ENCODE data around the gene ARID5B.
A peak's percentile ranks its signal among the peaks of the same experiment; 100 is the strongest.
"Not testable (repeated sequence)": the region's sequence is repeated elsewhere in the genome, so short reads cannot be mapped to it uniquely, and the experiment has no call there.

ARID5B gene

DNA sequence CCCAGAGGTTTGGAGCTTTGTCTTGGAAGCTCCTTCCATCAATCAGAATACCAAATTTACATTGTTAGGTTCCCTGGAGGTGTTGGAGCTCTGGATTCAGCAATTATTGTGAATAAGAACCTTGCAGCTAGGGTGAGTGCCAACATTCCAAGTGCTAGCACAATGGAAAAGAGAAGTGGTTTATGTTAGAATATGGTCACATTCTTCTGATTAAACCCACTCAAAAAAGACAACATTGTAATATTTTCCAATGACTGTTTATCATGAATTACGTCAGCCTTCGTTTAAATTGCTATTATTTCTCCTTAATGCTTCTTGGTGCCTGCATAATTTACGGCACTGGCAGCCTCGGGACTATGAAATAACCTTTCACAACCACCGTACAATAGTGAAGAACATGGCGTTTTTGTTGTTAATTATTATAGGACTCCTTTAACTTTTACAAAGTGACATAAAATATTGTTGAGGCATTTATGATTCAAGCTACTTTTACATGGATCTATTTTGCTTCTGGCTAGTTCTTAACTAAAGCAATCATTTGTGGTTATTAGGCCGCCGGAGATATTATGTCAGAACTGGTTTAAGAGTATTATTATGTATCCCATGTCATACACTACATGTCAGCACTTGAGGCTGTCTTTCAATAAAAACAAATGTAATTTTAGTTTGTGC, 117.7 kb downstream of the ARID5B start:
- no peak for DNase-seq

- DNase-seq = no peak
Measured at GRCh38 chr10:62019685-62020359, 118.3 kb downstream of the ARID5B start.

GRCh38 chr10:62021128-62021665, 119.7 kb downstream of the ARID5B start:
- no peak for DNase-seq

GRCh38 chr10:62021978-62022802, 120.7 kb downstream of the ARID5B start:
- no peak for DNase-seq

DNA sequence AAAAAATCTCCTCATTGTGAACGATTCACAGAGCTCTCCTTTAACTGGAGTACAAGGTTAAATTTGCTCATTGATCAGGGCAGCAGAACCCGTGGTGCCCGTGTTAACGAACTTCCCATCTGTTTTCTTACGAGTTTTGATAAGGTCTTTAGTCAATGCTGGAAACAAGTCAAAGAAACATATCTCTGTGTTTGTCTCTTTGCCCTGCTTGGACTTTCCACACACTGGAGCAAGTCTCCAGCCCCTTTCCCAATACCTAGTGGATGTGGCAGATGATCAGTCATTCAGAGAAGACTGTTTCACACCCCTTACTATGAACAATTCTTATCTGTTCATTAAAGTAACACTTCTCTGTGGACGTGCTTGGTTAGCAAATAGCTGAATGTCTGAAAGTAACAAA, 121.3 kb downstream of the ARID5B start:
- no peak for DNase-seq

DNA sequence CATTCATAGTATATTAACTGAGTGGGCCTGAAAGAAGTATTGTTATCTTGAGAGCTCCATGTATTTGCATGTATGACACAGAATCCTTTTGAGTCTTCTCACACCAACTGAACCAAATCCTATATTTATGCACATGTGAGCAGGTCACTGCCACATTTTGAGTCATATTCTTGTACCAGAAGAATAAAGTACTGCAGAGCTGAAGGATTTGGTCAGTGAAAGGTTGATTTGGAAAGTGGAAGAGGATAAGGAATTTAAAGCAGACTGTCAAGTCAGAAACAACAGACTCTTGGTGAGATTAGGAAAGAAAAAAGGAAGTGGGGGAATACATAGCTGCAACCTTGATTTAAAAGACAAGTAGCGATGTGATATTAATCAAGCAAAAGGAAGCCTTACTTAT, 121.8 kb downstream of the ARID5B start:
- no peak for DNase-seq

- no peak for DNase-seq
Measured at GRCh38 chr10:62024026-62024701, 122.7 kb downstream of the ARID5B start.

- no peak for DNase-seq
Measured at GRCh38 chr10:62025134-62025794, 123.8 kb downstream of the ARID5B start.

DNA sequence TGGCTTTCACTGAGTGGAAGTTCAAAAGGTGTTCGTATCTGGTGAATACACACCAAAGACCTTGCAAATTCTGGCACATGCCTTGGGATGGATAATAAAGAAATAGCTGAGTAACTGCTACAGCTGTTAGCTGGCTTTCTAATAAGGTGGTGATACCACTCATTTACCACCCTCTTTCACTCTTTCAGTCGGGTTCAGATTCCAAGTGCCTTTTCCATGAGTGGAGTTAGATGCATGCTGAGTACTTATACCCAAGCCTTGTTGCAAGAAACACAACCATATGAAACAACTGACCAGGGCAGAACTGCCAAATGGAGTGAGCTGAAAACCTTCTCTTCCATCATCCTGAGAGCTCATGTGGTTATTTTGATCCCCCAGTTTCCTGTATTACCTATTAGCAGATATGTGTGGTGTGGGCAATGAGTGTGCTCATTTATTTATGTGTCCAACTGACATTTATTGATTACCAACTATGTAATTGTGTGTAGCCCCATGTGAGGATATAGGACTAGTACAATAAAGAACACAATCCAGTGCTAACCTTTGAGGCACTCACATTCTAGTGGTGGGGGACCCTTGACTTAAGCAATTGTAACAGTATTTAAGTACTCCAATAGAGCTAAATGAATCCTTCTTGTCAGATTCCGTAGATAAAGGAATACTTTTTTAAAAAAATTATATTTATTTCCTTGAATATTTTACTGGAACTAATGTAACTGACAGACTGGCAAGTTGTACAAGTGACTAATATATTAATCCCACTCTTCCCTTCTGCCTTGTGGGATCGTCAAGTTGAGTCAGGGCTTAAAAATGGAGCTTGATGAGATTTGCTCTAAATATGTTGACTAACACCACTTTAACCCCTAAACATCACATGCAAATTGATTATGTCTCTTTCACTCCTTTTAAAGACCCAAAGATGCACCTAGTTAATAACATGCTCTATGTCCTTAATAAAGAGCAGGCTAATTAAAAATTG, 124.7 kb downstream of the ARID5B start:
- DNase-seq = no peak

DNA sequence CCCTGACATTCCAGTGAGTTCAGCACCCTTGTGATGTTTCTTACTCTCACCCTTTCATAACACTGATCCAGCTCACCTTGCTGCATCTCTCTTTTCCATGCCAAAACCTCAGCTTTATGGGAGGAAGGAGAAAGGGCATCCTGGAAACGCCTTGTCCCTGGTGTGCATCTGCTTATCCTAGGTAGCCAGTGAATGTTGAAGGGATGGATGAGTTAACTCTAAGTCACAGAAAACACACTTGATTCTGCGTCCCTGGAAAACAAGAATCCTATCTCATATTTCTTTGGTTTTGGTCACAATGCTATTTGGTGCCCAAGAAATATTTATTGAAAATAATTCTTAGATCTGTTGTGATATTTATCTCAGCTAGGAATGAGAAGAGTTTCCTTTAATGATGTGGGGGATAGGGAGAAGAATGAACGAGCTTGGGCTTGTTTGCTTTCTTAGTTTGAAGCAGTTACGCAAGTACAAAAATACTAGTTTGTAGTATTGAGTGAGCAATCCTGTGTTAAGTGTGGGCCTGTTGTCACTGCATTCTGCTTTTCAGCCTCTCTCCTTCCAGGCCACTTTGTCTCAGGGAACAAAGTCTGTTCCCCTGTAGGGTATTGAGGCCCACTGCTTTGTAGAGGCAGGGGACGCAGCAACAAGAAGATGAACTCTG, 126.5 kb downstream of the ARID5B start:
- no peak for DNase-seq

- DNase-seq = not testable (repeated sequence)
Measured at GRCh38 chr10:62028502-62028842, 127.0 kb downstream of the ARID5B start.

- DNase-seq = no peak
Measured at GRCh38 chr10:62029401-62029800, 127.9 kb downstream of the ARID5B start.

GRCh38 chr10:62031507-62031906, 130.0 kb downstream of the ARID5B start:
- DNase-seq = no peak

DNA sequence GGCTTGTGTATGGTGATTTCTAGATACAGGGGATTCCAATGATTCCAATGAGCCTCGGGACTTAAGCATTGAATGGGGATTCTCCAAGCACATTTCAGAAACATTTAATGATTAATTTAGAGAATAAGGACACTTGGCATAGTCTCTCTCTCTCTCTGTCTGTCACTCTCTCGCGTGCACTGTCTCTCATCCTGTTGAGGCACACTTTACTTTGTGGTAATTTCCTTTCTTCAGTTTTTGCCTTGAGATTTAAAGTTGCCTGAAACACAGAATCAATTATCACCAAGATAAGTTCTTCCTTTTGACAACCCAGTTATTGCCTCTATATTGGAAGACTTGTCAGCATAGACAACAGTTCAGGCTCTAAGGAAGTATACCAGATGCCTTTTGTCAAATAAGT, 131.6 kb downstream of the ARID5B start:
- no peak for DNase-seq

DNA sequence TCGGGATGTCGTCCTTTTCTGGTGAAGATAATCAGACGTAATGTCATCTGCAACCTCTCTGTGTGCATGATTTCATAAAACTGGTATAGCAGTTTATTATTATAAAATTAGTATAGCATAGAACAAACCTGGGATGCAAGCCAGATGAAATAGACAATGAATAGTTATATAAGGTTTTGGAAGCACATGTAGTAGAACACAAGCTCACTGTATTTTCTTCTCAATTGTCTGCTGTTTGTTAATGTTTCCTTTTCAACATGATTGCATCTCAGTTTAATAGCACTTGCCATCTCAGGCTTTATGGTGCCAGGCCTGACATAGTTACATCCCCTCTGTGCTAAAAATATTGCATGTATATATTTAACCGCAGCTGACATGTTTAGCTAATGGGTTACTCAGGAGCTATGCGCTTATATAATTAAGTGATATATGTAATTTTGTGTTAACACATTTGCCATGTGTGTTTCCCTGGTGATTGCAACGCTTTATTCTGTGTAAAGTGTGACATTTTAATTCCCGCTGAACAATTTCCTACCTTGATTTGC, 132.7 kb downstream of the ARID5B start:
- DNase-seq = no peak

- no peak for DNase-seq
Measured at GRCh38 chr10:62036186-62037081, 134.9 kb downstream of the ARID5B start.

- DNase-seq = peak in 1 of 2 experiments; percentile 23
Measured at GRCh38 chr10:62037166-62037831, 135.8 kb downstream of the ARID5B start.

GRCh38 chr10:62037890-62038608, 136.6 kb downstream of the ARID5B start:
- no peak for DNase-seq
